Body of pancreas (tissue), 4 donors: Measurements from ENCODE around the gene COL24A1.

Experiments used
- POLR2A ChIP-seq, 3 donors: fragments of 450-650 bp; IDR thresholded peaks; one replicate each; pipeline ENCODE4 v1.6.1; 2016; ENCODE audit warnings: antibody characterized with exemption in 3 of 3, mild to moderate bottlenecking in 2 of 3
- TF ChIP-seq, protein P1 (sequence below), 7 experiments: fragments of 450-650 bp in 4 of 7; fragments of 200-600 bp in 3 of 7; sonication (generic) in 3 of 7; IDR thresholded peaks; one replicate each; pipeline ENCODE4 v1.5.1; 2016 to 2019; ENCODE audit warnings: antibody characterized with exemption in 7 of 7

DNA sequence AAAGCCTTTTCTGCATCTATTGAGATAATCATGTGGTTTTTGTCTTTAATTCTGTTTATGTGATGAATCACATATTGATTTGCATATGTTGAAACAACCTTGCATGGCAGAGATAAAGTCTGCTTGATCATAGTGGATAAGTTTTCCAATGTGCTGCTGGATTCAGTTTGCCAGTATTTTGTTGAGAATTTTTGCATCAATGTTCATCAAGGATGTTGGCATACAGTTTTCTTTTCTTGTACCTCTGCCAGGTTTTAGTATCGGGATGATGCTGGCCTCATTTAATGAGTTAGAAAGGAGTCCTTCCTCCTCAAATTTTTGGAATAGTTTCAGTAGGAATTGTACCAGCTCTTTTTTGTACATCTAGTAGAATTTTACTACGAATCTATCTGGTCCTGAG, 55.0 kb downstream of the COL24A1 start:
- TF ChIP-seq, protein P1, sequence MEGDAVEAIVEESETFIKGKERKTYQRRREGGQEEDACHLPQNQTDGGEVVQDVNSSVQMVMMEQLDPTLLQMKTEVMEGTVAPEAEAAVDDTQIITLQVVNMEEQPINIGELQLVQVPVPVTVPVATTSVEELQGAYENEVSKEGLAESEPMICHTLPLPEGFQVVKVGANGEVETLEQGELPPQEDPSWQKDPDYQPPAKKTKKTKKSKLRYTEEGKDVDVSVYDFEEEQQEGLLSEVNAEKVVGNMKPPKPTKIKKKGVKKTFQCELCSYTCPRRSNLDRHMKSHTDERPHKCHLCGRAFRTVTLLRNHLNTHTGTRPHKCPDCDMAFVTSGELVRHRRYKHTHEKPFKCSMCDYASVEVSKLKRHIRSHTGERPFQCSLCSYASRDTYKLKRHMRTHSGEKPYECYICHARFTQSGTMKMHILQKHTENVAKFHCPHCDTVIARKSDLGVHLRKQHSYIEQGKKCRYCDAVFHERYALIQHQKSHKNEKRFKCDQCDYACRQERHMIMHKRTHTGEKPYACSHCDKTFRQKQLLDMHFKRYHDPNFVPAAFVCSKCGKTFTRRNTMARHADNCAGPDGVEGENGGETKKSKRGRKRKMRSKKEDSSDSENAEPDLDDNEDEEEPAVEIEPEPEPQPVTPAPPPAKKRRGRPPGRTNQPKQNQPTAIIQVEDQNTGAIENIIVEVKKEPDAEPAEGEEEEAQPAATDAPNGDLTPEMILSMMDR (IDR thresholded peaks at IDR 0.05), result no peak
- no peak for TF ChIP-seq POLR2A (IDR thresholded peaks at IDR 0.05)
